Ovary (tissue), 9 donors: ENCODE measurements around the gene PXMP4. TPM values are rescaled to one million over a fixed set of nuclear protein-coding genes. Genes with fewer than 3 reads are reported as not detected.

ENCODE experiments used
- DNase-seq, 5 donors: peaks; one replicate each; pipeline ENCODE4 v3.0.0-alpha.2; 2019 to 2020
- H3K27ac ChIP-seq, 2 donors: fragments of 200-600 bp; one replicate each; pipeline versions ENCODE4 v1.5.1 to v1.8.0; 2019 to 2022
- H3K27me3 ChIP-seq: fragments of 200-600 bp; one replicate; pipeline ENCODE4 v1.8.0; 2022
- H3K36me3 ChIP-seq: fragments of 200-600 bp; sonication (generic); one replicate; pipeline ENCODE4 v1.5.1; 2019
- H3K4me1 ChIP-seq: one replicate; pipeline ENCODE4 v1.8.1; 2013; ENCODE audit warnings: mild to moderate bottlenecking, moderate library complexity; ENCODE audit not compliant: insufficient read depth
- H3K4me3 ChIP-seq: fragments of 200-600 bp; sonication (generic); one replicate; pipeline ENCODE4 v1.5.1; 2017
- H3K9me3 ChIP-seq, 2 donors: fragments of 200-600 bp in 1 of 2; sonication (generic) in 1 of 2; one replicate each; pipeline versions ENCODE4 v1.5.1 to v1.8.1; 2013 to 2019; ENCODE audit warnings: mild to moderate bottlenecking in 1 of 2, moderate library complexity in 1 of 2
- CTCF ChIP-seq, 3 donors: fragments of 450-650 bp in 2 of 3; fragments of 200-600 bp in 1 of 3; IDR thresholded peaks; one replicate each; pipeline versions ENCODE4 v1.5.1 to v1.8.0; 2016 to 2022; ENCODE audit warnings: antibody characterized with exemption in 3 of 3, mild to moderate bottlenecking in 1 of 3
- EP300 ChIP-seq: sonication (generic); formaldehyde crosslinking; IDR thresholded peaks from one replicate; pipeline ENCODE4 v1.6.1; 2017; ENCODE audit warnings: antibody characterized with exemption
- POLR2A ChIP-seq: fragments of 450-650 bp; IDR thresholded peaks from one replicate; pipeline ENCODE4 v1.6.1; 2017; ENCODE audit warnings: antibody characterized with exemption, mild to moderate bottlenecking, moderate library complexity
- WGBS, 3 donors: extraction: QIAGEN DNeasy Blood & Tissue Kit in 1 of 3; methylation state at CpG; one replicate each; pipeline versions ENCODE4 v1.1.5 to v1.1.7; 2013 to 2017; 5-methylcytosine and 5-hydroxymethylcytosine counted together
- intact Hi-C, 4 donors: fragments of 100-400 bp; cut with DNase I; formaldehyde crosslinking; loops; one replicate each; pipeline versions ENCODE4 v1.11.0 to v1.15.1; 2022 to 2023
- polyA plus RNA-seq, 2 donors: library from polyadenylated mRNA; stranded (reverse); fragments of 200-250 nt in 1 of 2; fragments of 350-450 nt in 1 of 2; fragmentation: Illumina TruSeq in 1 of 2; extraction: RNeasy Lipid Tissue Mini Kit (QIAGEN cat#74804) in 1 of 2; gene quantifications; one replicate each; pipeline ENCODE4 v1.2.3, GENCODE V29; 2013 to 2014
- total RNA-seq, 7 donors: library from RNA; depleted of rRNA in 2 of 7; stranded (reverse); fragments of >200 nt in 2 of 7; fragmentation: NEBNext Ultra II Directional in 3 of 7; extraction: Animal tissue kit (Norgen Biotek cat#: 25700) in 3 of 7; gene quantifications; one replicate each; pipeline versions ENCODE4 v1.1.0 to v1.2.4, GENCODE V29; 2016 to 2023
- donor health status: DM: no; HTN: no; CAD: no; lungs with moderate emphysema.
- donor health status: DM: no; HTN: no; CAD: no.
- donor health status: Bipolar disorder and iron deficiency.
- donor health status: DM: yes; HTN: yes; CAD: no.
- donor health status: DM: no; HTN: no; CAD: no.
- donor health status: DM: yes; HTN: yes; CAD: no.

The PXMP4 gene
- total and polyA plus RNA-seq, 9 donors: 3.4 to 15.1 (median 10.3) TPM

DNA sequence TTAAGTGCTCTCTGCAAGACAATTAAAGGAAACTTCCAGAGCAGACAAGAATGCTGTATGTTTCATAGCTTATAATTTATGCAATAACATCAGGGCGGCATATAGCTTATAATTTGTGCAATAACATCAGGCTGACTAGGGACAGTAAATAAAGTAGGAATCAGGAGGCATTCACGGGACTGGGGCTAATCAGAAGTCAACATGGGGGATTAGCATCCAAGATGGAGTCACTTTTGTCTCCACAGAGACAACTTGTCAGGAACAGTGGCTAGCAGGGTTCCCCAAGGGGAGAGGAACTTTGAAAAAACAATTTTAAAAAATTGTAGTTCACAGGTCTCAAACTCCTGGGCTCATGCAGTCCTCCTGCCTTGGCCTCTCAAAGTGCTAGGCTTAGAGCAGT lies 8.4 kb upstream of the PXMP4 start:
- no peak overlapping the region for H3K27ac ChIP-seq
- peaks cover 8% of the 10 kb centered on the region for H3K4me1 ChIP-seq
- 69 to 70% (median 69%) methylated on average over 2 of the region's 2 CpGs for WGBS, 3 donors
- intact Hi-C loops: no loop called here
- no peak overlapping the region for H3K4me3 ChIP-seq
- H3K9me3 ChIP-seq: no peaks in the 10 kb centered on the region
- TF ChIP-seq CTCF (IDR thresholded peaks at IDR 0.05) (no peak), EP300 (no peak), POLR2A (no peak)
- H3K36me3 ChIP-seq: no peaks in the 10 kb centered on the region
- no peak for DNase-seq
- H3K27me3 ChIP-seq: no peaks in the 10 kb centered on the region

DNA sequence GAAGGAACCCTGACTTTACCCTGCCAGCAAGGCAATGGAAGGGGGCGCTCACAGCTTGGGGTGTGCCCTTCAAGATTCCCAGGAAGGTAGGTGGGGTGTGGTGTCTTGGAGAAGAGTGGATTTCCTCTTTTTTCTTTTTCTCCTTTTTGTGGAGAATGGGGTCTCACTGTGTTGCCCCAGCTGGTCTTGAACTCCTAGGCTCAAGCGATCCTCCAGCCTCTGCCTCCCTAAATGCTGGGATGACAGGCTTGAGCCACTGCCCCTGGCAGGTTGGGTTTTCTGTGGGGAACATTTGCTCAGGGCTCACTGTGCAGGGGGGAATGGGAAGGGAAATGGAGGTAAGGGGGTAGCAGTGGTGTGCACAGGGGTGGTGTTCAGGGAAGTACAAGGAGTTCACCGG lies 7.7 kb upstream of the PXMP4 start:
- H3K9me3 ChIP-seq: no peaks in the 10 kb centered on the region
- WGBS, 3 donors: 87 to 90% (median 88%) methylated on average over 3 of the region's 3 CpGs
- DNase-seq: no peak
- intact Hi-C loops: no loop called here
- TF ChIP-seq CTCF (IDR thresholded peaks at IDR 0.05) (no peak), POLR2A (no peak), EP300 (no peak)
- no peaks in the 10 kb centered on the region for H3K36me3 ChIP-seq
- no peak overlapping the region for H3K4me3 ChIP-seq
- peaks cover 6% of the 10 kb centered on the region for H3K4me1 ChIP-seq
- H3K27ac ChIP-seq: no peak overlapping the region
- H3K27me3 ChIP-seq: no peaks in the 10 kb centered on the region

GRCh38 chr20:33727115-33727479 lies 7.0 kb upstream of the PXMP4 start:
- DNase-seq: no peak
- intact Hi-C loops: no loop called here
- H3K4me3 ChIP-seq: no peak overlapping the region
- H3K9me3 ChIP-seq: no peaks in the 10 kb centered on the region
- H3K27ac ChIP-seq: no peak overlapping the region
- peaks cover 5% of the 10 kb centered on the region for H3K4me1 ChIP-seq
- no peaks in the 10 kb centered on the region for H3K36me3 ChIP-seq
- H3K27me3 ChIP-seq: no peaks in the 10 kb centered on the region
- TF ChIP-seq EP300 (no peak), POLR2A (no peak), CTCF (IDR thresholded peaks at IDR 0.05) (no peak)
- 92 to 94% (median 92%) methylated on average over 5 of the region's 5 CpGs for WGBS, 3 donors

GRCh38 chr20:33725607-33726264 lies 5.6 kb upstream of the PXMP4 start:
- Histone ChIP-seq H3K9me3 (no peaks in the 10 kb centered on the region), H3K27me3 (no peaks in the 10 kb centered on the region), H3K36me3 (no peaks in the 10 kb centered on the region), H3K27ac (no peak overlapping the region), H3K4me1 (peaks cover 3% of the 10 kb centered on the region), H3K4me3 (no peak overlapping the region)
- no peak for DNase-seq
- TF ChIP-seq CTCF (IDR thresholded peaks at IDR 0.05) (no peak), EP300 (no peak), POLR2A (no peak)
- intact Hi-C loops: no loop called here
- 66 to 70% (median 69%) methylated on average over 7 of the region's 7 CpGs for WGBS, 3 donors
